C1 segment of cervical spinal cord (tissue), 14 donors: Measurements from ENCODE around the gene KIF1B.

ENCODE experiments used
- DNase-seq, 14 donors: peaks; one replicate each; lab custom pipeline; 2025; lab: John Stamatoyannopoulos, UW

Gene KIF1B

GRCh38 chr1:10209905-10210810, at the start of gene KIF1B:
Gene KIF1B (plus strand): TSS chr1:10210570. CDS start chr1:10232329, 21,759 bp downstream.
- peak; percentile 70 to 99 (median 96) for DNase-seq

GRCh38 chr1:10160907-10161490, 49.4 kb upstream of the KIF1B start:
- DNase-seq, result peak in 9 of 14 donors; percentile 12 to 93 (median 26)

GRCh38 chr1:10161541-10162290, 48.7 kb upstream of the KIF1B start:
- peak in 1 of 14 donors; percentile 85 for DNase-seq

GRCh38 chr1:10168912-10169514, 41.4 kb upstream of the KIF1B start:
- DNase-seq, result no peak

GRCh38 chr1:10170239-10170574, 40.2 kb upstream of the KIF1B start:
- no peak for DNase-seq

GRCh38 chr1:10171105-10171767, 39.1 kb upstream of the KIF1B start:
- no peak for DNase-seq

GRCh38 chr1:10171995-10172669, 38.2 kb upstream of the KIF1B start:
- no peak for DNase-seq

- DNase-seq, result no peak
Measured at GRCh38 chr1:10173582-10173981, 36.8 kb upstream of the KIF1B start.

GRCh38 chr1:10177876-10178275, 32.5 kb upstream of the KIF1B start:
- no peak for DNase-seq

GRCh38 chr1:10178597-10179405, 31.6 kb upstream of the KIF1B start:
- peak in 4 of 14 donors; percentile 4 to 67 (median 19) for DNase-seq

- DNase-seq, result peak in 9 of 14 donors; percentile 14 to 73 (median 27)
Measured at GRCh38 chr1:10179406-10180091, 30.8 kb upstream of the KIF1B start.

- DNase-seq, result no peak
Measured at GRCh38 chr1:10181154-10181553, 29.2 kb upstream of the KIF1B start.

GRCh38 chr1:10185759-10186158, 24.6 kb upstream of the KIF1B start:
- no peak for DNase-seq

GRCh38 chr1:10186331-10187025, 23.9 kb upstream of the KIF1B start:
- DNase-seq, result no peak

GRCh38 chr1:10187026-10187334, 23.4 kb upstream of the KIF1B start:
- DNase-seq, result no peak

GRCh38 chr1:10188133-10188650, 22.2 kb upstream of the KIF1B start:
- DNase-seq, result no peak

GRCh38 chr1:10189659-10190058, 20.7 kb upstream of the KIF1B start:
- no peak for DNase-seq

GRCh38 chr1:10192263-10192662, 18.1 kb upstream of the KIF1B start:
- no peak for DNase-seq

- DNase-seq, result no peak
Measured at GRCh38 chr1:10193288-10193687, 17.1 kb upstream of the KIF1B start.
